BE2C (cell line): ENCODE data around the gene PCBP3.

Experiments
- DNase-seq: peaks from one replicate; pipeline ENCODE4 v3.0.0-alpha.2; 2020
- H3K27me3 ChIP-seq: fragments of 250-450 bp; sonication (Bioruptor Pico); 2 replicates; pipeline ENCODE4 v1.5.1; 2020; ENCODE audit warnings: mild to moderate bottlenecking
- H3K36me3 ChIP-seq: fragments of 250-450 bp; sonication (Bioruptor Pico); 2 replicates; pipeline ENCODE4 v1.5.1; 2020; ENCODE audit warnings: mild to moderate bottlenecking
- H3K4me1 ChIP-seq: fragments of 250-450 bp; sonication (Bioruptor Pico); 2 replicates; pipeline ENCODE4 v1.5.1; 2020
- H3K4me3 ChIP-seq: 2 replicates; pipeline ENCODE4 v1.5.1; 2011; ENCODE audit warnings: low read depth, low read length
- H3K9me3 ChIP-seq: fragments of 250-450 bp; sonication (Bioruptor Pico); 2 replicates; pipeline ENCODE4 v1.5.1; 2020
- CTCF ChIP-seq: IDR thresholded peaks from 2 replicates; pipeline ENCODE4 v1.5.1; 2012; ENCODE audit warnings: mild to moderate bottlenecking, low read depth, low read length

PCBP3 gene

GRCh38 chr21:45786660-45787059, 143.1 kb downstream of the PCBP3 start:
- no peak for TF ChIP-seq CTCF
- DNase-seq: no peak
- no peaks in the 10 kb centered on the region; the same call in 1 of the 2 replicates for H3K4me1 ChIP-seq
- no peaks in the 10 kb centered on the region for H3K27me3 ChIP-seq
- H3K36me3 ChIP-seq: peaks cover 5% of the 10 kb centered on the region; the same call in 1 of the 2 replicates
- no peak overlapping the region for H3K4me3 ChIP-seq
- H3K9me3 ChIP-seq: no peaks in the 10 kb centered on the region

- H3K4me3 ChIP-seq: no peak overlapping the region
- no peaks in the 10 kb centered on the region for H3K9me3 ChIP-seq
- no peak for TF ChIP-seq CTCF
- H3K36me3 ChIP-seq: peaks cover 5% of the 10 kb centered on the region; the same call in 1 of the 2 replicates
- no peaks in the 10 kb centered on the region for H3K27me3 ChIP-seq
- no peak for DNase-seq
- H3K4me1 ChIP-seq: no peaks in the 10 kb centered on the region; the same call in 1 of the 2 replicates
Measured at GRCh38 chr21:45787371-45787770, 143.8 kb downstream of the PCBP3 start.

- TF ChIP-seq CTCF: no peak
- no peaks in the 10 kb centered on the region for H3K27me3 ChIP-seq
- peaks cover 5% of the 10 kb centered on the region; the same call in 1 of the 2 replicates for H3K36me3 ChIP-seq
- H3K4me1 ChIP-seq: no peaks in the 10 kb centered on the region; the same call in 1 of the 2 replicates
- no peak for DNase-seq
- no peak overlapping the region for H3K4me3 ChIP-seq
- H3K9me3 ChIP-seq: no peaks in the 10 kb centered on the region
Measured at GRCh38 chr21:45788198-45788597, 144.7 kb downstream of the PCBP3 start.

GRCh38 chr21:45788637-45789506, 145.3 kb downstream of the PCBP3 start:
- Histone ChIP-seq H3K36me3 (peaks cover 5% of the 10 kb centered on the region; the same call in 1 of the 2 replicates), H3K27me3 (no peaks in the 10 kb centered on the region), H3K4me3 (no peak overlapping the region), H3K9me3 (no peaks in the 10 kb centered on the region), H3K4me1 (no peaks in the 10 kb centered on the region; the same call in 1 of the 2 replicates)
- TF ChIP-seq CTCF: no peak
- DNase-seq: no peak

GRCh38 chr21:45790427-45790826, 146.9 kb downstream of the PCBP3 start:
- H3K36me3 ChIP-seq: peaks cover 5% of the 10 kb centered on the region; the same call in 1 of the 2 replicates
- H3K9me3 ChIP-seq: no peaks in the 10 kb centered on the region
- no peak for DNase-seq
- H3K27me3 ChIP-seq: no peaks in the 10 kb centered on the region
- no peaks in the 10 kb centered on the region; the same call in 1 of the 2 replicates for H3K4me1 ChIP-seq
- no peak overlapping the region for H3K4me3 ChIP-seq
- no peak for TF ChIP-seq CTCF
